Neural cell (in vitro differentiated cells): Measurements from ENCODE around the gene WHAMM.

Experiments used
- EP300 ChIP-seq: fragments of 450-650 bp; conservative IDR thresholded peaks from 2 replicates; pipeline ENCODE4 v1.6.1; 2014; ENCODE audit warnings: antibody characterized with exemption, mild to moderate bottlenecking, moderate library complexity; ENCODE audit not compliant: poor library complexity, severe bottlenecking
- EZH2 ChIP-seq: fragments of 200-600, 300-800 bp; shearing (Covaris generic), sonication (generic); IDR thresholded peaks from 2 replicates; pipeline ENCODE4 v1.6.1; 2014; ENCODE audit warnings: antibody characterized with exemption, low read length, borderline replicate concordance, mild to moderate bottlenecking; ENCODE audit not compliant: insufficient read depth, poor library complexity, severe bottlenecking
- MXI1 ChIP-seq: fragments of 450-650 bp; conservative IDR thresholded peaks from 2 replicates; pipeline ENCODE4 v1.6.1; 2014; ENCODE audit warnings: antibody characterized with exemption, mild to moderate bottlenecking; ENCODE audit not compliant: poor library complexity, severe bottlenecking
- POLR2AphosphoS5 ChIP-seq: IDR thresholded peaks from 2 replicates; pipeline ENCODE4 v1.6.1; 2012
- RAD21 ChIP-seq: fragments of 450-650 bp; conservative IDR thresholded peaks from 2 replicates; pipeline ENCODE4 v1.6.1; 2014; ENCODE audit warnings: antibody characterized with exemption, mild to moderate bottlenecking, moderate library complexity
- SMC3 ChIP-seq: fragments of 450-650 bp; conservative IDR thresholded peaks from 2 replicates; pipeline ENCODE4 v1.6.1; 2014; ENCODE audit warnings: antibody characterized with exemption, mild to moderate bottlenecking, moderate library complexity; ENCODE audit not compliant: poor library complexity
- TAF1 ChIP-seq: IDR thresholded peaks from 2 replicates; pipeline ENCODE4 v1.6.1; 2012; ENCODE audit warnings: low read depth
- TF ChIP-seq, protein P1 (sequence below): fragments of 450-650 bp; IDR thresholded peaks from 2 replicates; pipeline ENCODE4 v1.5.1; 2014; ENCODE audit warnings: antibody characterized with exemption, mild to moderate bottlenecking, moderate library complexity; ENCODE audit not compliant: poor library complexity, severe bottlenecking
- TF ChIP-seq, protein P2 (sequence below): IDR thresholded peaks from 2 replicates; pipeline ENCODE4 v1.6.1; 2012; ENCODE audit warnings: borderline replicate concordance

DNA sequence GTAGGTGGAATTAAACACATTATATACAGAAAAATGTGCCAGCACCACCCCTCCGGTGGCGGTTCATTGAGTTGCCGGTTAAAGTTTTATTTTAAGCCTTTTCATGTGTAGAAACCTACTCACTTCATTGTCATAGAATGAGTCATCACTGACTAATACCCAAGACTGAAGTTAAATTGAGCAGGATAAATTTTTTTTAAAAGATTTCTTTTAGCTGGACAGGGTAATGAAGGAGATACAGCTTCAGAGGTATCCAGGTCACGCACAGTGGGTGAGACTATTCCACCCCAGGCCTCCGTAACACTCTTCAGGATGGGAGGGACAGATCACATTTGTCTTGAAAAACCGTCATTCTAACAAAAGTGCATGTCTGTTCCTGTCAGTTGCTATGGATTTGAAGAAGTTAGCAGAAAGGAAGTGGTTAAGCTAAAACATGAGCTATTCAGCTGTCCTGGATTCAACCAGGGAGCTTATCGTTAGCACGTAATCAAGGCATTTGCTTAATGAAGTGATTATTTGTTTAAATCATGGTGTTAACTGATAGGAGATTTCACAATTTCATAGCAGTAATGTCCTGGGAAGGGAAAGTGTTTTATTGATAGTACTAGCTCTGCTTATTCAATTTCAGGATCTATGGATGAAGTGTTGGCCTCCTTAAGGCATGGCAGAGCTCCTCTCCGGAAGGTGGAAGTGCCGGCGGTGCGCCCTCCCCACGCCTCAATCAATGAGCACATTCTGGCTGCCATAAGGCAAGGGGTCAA, 23.4 kb downstream of the WHAMM start:
- TF ChIP-seq POLR2AphosphoS5 (no peak), SMC3 (no peak), EP300 (no peak), TAF1 (no peak), RAD21 (no peak), EZH2 (no peak), MXI1 (no peak)
- TF ChIP-seq, protein P1, sequence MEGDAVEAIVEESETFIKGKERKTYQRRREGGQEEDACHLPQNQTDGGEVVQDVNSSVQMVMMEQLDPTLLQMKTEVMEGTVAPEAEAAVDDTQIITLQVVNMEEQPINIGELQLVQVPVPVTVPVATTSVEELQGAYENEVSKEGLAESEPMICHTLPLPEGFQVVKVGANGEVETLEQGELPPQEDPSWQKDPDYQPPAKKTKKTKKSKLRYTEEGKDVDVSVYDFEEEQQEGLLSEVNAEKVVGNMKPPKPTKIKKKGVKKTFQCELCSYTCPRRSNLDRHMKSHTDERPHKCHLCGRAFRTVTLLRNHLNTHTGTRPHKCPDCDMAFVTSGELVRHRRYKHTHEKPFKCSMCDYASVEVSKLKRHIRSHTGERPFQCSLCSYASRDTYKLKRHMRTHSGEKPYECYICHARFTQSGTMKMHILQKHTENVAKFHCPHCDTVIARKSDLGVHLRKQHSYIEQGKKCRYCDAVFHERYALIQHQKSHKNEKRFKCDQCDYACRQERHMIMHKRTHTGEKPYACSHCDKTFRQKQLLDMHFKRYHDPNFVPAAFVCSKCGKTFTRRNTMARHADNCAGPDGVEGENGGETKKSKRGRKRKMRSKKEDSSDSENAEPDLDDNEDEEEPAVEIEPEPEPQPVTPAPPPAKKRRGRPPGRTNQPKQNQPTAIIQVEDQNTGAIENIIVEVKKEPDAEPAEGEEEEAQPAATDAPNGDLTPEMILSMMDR: no peak
- TF ChIP-seq, protein P2, sequence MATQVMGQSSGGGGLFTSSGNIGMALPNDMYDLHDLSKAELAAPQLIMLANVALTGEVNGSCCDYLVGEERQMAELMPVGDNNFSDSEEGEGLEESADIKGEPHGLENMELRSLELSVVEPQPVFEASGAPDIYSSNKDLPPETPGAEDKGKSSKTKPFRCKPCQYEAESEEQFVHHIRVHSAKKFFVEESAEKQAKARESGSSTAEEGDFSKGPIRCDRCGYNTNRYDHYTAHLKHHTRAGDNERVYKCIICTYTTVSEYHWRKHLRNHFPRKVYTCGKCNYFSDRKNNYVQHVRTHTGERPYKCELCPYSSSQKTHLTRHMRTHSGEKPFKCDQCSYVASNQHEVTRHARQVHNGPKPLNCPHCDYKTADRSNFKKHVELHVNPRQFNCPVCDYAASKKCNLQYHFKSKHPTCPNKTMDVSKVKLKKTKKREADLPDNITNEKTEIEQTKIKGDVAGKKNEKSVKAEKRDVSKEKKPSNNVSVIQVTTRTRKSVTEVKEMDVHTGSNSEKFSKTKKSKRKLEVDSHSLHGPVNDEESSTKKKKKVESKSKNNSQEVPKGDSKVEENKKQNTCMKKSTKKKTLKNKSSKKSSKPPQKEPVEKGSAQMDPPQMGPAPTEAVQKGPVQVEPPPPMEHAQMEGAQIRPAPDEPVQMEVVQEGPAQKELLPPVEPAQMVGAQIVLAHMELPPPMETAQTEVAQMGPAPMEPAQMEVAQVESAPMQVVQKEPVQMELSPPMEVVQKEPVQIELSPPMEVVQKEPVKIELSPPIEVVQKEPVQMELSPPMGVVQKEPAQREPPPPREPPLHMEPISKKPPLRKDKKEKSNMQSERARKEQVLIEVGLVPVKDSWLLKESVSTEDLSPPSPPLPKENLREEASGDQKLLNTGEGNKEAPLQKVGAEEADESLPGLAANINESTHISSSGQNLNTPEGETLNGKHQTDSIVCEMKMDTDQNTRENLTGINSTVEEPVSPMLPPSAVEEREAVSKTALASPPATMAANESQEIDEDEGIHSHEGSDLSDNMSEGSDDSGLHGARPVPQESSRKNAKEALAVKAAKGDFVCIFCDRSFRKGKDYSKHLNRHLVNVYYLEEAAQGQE: no peak
